Measurements from ENCODE around the gene CDK2AP2.

CDK2AP2 gene

DNA sequence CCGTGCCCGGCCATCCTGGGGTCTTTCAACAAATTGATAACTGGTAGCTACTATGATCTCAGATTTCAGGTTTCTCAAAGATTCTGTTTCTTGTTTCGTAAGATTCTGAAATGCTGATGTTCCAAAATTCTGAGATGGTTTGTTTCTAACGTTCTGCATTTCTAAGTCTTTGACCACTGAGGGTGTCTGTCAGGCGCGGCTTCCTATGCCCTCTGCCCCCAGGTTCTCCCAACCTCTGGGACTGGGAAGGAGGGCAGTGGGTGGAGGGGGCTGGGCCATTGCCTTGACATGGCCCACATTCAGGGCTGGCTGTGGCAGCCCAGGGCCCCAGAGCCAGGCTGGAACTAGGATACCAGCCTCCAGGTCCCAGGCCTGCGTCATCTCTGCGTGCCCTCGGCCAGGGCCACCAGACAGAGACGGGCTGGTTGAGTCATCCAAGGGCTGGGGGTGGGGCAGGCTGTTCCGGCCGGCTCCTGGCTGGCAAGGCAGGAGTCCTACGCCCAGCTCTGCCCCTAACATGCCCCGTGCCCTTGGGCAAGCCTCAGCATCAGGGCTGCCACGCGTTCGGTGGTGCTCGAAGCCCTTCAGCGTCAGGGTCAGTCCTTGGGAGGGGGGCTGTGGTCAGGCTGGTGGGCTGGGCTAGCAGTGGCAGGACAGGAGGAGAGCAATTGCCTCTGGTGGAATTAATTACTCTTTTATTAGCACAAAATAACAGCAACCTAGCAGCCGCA is 44.1 kb downstream of the CDK2AP2 start:
- peaks cover 4% of the 10 kb centered on the region; the same call in 1 of the 2 replicates for H3K9me3 ChIP-seq (ENCODE audit: insufficient read depth, low read length)
- peaks cover 15% of the 10 kb centered on the region for H3K79me2 ChIP-seq (ENCODE audit: low read length)
- H3K36me3 ChIP-seq (replicated peaks; ENCODE audit: low read depth, low read length), result no peaks in the 10 kb centered on the region
- peak overlapping the region; percentile 54 for H3K27ac ChIP-seq (ENCODE audit: low read length)
- H3K4me3 ChIP-seq (ENCODE audit: low read length), result peak overlapping the region; percentile 90
- peak overlapping the region; percentile 90 for H3K4me2 ChIP-seq (ENCODE audit: low read length)
- peak overlapping the region; percentile 95 for H3K9ac ChIP-seq (ENCODE audit: low read length)
- peaks cover 45% of the 10 kb centered on the region for H3K4me1 ChIP-seq (ENCODE audit: low read length)
- H3K27me3 ChIP-seq (ENCODE audit: low read depth, low read length), result no peaks in the 10 kb centered on the region
- no peak overlapping the region for H2AFZ ChIP-seq (ENCODE audit: low read depth, low read length)
- no peaks in the 10 kb centered on the region for H4K20me1 ChIP-seq (ENCODE audit: insufficient read depth, low read length)
- no peak for TF ChIP-seq EZH2phosphoT487 (IDR thresholded peaks at IDR 0.05; ENCODE audit: low read depth)
- TF ChIP-seq, protein P1, sequence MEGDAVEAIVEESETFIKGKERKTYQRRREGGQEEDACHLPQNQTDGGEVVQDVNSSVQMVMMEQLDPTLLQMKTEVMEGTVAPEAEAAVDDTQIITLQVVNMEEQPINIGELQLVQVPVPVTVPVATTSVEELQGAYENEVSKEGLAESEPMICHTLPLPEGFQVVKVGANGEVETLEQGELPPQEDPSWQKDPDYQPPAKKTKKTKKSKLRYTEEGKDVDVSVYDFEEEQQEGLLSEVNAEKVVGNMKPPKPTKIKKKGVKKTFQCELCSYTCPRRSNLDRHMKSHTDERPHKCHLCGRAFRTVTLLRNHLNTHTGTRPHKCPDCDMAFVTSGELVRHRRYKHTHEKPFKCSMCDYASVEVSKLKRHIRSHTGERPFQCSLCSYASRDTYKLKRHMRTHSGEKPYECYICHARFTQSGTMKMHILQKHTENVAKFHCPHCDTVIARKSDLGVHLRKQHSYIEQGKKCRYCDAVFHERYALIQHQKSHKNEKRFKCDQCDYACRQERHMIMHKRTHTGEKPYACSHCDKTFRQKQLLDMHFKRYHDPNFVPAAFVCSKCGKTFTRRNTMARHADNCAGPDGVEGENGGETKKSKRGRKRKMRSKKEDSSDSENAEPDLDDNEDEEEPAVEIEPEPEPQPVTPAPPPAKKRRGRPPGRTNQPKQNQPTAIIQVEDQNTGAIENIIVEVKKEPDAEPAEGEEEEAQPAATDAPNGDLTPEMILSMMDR (IDR thresholded peaks at IDR 0.05; ENCODE audit: low read depth, low read length), result no peak

GRCh38 chr11:67463186-67463585 is 44.8 kb downstream of the CDK2AP2 start:
- Histone ChIP-seq H3K9me3 (ENCODE audit: insufficient read depth, low read length) (peaks cover 4% of the 10 kb centered on the region; the same call in 1 of the 2 replicates), H3K4me2 (ENCODE audit: low read length) (no peak overlapping the region), H4K20me1 (ENCODE audit: insufficient read depth, low read length) (no peaks in the 10 kb centered on the region), H3K4me1 (ENCODE audit: low read length) (peaks cover 45% of the 10 kb centered on the region), H2AFZ (ENCODE audit: low read depth, low read length) (no peak overlapping the region), H3K27ac (ENCODE audit: low read length) (no peak overlapping the region), H3K27me3 (ENCODE audit: low read depth, low read length) (no peaks in the 10 kb centered on the region), H3K79me2 (ENCODE audit: low read length) (peaks cover 11% of the 10 kb centered on the region), H3K4me3 (ENCODE audit: low read length) (no peak overlapping the region), H3K36me3 (replicated peaks; ENCODE audit: low read depth, low read length) (no peaks in the 10 kb centered on the region), H3K9ac (ENCODE audit: low read length) (no peak overlapping the region)
- TF ChIP-seq, protein P1 (IDR thresholded peaks at IDR 0.05; ENCODE audit: low read depth, low read length), result no peak
- no peak for TF ChIP-seq EZH2phosphoT487 (IDR thresholded peaks at IDR 0.05; ENCODE audit: low read depth)

DNA sequence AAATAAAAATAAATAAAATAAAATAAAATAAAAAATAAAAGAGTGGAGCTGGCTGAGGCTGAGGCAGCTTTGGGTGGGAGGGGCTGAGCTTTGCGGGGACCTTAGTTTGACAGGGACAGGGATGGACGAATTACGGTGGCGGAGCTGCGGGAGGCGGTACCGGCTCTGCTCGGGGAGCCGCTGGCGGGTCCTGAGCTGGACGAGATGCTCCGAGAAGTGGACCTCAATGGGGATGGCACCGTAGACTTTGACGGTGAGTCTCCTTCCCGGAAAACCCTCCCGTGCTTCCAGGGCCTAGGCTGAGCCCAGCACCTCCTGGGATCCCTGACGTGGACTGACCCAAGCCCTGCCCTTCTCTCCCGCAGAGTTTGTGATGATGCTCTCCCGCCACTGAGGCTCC is 49.7 kb downstream of the CDK2AP2 start:
- Histone ChIP-seq H3K27ac (ENCODE audit: low read length) (no peak overlapping the region), H3K9ac (ENCODE audit: low read length) (no peak overlapping the region)
- TF ChIP-seq, protein P1 (IDR thresholded peaks at IDR 0.05; ENCODE audit: low read depth, low read length), result no peak
- TF ChIP-seq EZH2phosphoT487 (IDR thresholded peaks at IDR 0.05; ENCODE audit: low read depth), result no peak

GRCh38 chr11:67457453-67457852 is 50.5 kb downstream of the CDK2AP2 start:
- Histone ChIP-seq H3K4me2 (ENCODE audit: low read length) (no peak overlapping the region), H4K20me1 (ENCODE audit: insufficient read depth, low read length) (no peaks in the 10 kb centered on the region), H3K36me3 (replicated peaks; ENCODE audit: low read depth, low read length) (no peaks in the 10 kb centered on the region), H3K27ac (ENCODE audit: low read length) (no peak overlapping the region), H3K9ac (ENCODE audit: low read length) (no peak overlapping the region), H2AFZ (ENCODE audit: low read depth, low read length) (no peak overlapping the region), H3K27me3 (ENCODE audit: low read depth, low read length) (no peaks in the 10 kb centered on the region), H3K79me2 (ENCODE audit: low read length) (no peaks in the 10 kb centered on the region), H3K9me3 (ENCODE audit: insufficient read depth, low read length) (peaks cover 4% of the 10 kb centered on the region; the same call in 1 of the 2 replicates), H3K4me1 (ENCODE audit: low read length) (peaks cover 20% of the 10 kb centered on the region), H3K4me3 (ENCODE audit: low read length) (no peak overlapping the region)
- TF ChIP-seq, protein P1 (IDR thresholded peaks at IDR 0.05; ENCODE audit: low read depth, low read length), result no peak
- no peak for TF ChIP-seq EZH2phosphoT487 (IDR thresholded peaks at IDR 0.05; ENCODE audit: low read depth)

More for the DNA sequence above, 49.7 kb downstream of the CDK2AP2 start:
- no peaks in the 10 kb centered on the region for H3K79me2 ChIP-seq (ENCODE audit: low read length)
- H3K27me3 ChIP-seq (ENCODE audit: low read depth, low read length), result no peaks in the 10 kb centered on the region
- H3K36me3 ChIP-seq (replicated peaks; ENCODE audit: low read depth, low read length), result no peaks in the 10 kb centered on the region
- H3K9me3 ChIP-seq (ENCODE audit: insufficient read depth, low read length), result peaks cover 4% of the 10 kb centered on the region; the same call in 1 of the 2 replicates
- H3K4me1 ChIP-seq (ENCODE audit: low read length), result peaks cover 20% of the 10 kb centered on the region
- H4K20me1 ChIP-seq (ENCODE audit: insufficient read depth, low read length), result no peaks in the 10 kb centered on the region
- no peak overlapping the region for H2AFZ ChIP-seq (ENCODE audit: low read depth, low read length)
- no peak overlapping the region for H3K4me3 ChIP-seq (ENCODE audit: low read length)
- no peak overlapping the region for H3K4me2 ChIP-seq (ENCODE audit: low read length)
